ENCODE data around the gene CCDC184.

Gene CCDC184

GRCh38 chr12:48157889-48158370 is 25.5 kb upstream of the CCDC184 start:
- Histone ChIP-seq H3K4me3 (ENCODE audit: insufficient read depth, low read depth, low read length) (no peak overlapping the region), H3K27me3 (ENCODE audit: control insufficient read depth, insufficient read depth, low read length, poor library complexity, severe bottlenecking) (peaks cover 3% of the 10 kb centered on the region), H3K36me3 (ENCODE audit: control insufficient read depth, insufficient read depth, low read length) (no peaks in the 10 kb centered on the region), H3K9me3 (ENCODE audit: control insufficient read depth, low read length) (no peaks in the 10 kb centered on the region), H3K4me1 (ENCODE audit: control insufficient read depth, insufficient read depth, low read length) (no peaks in the 10 kb centered on the region), H3K27ac (ENCODE audit: insufficient read depth, low read depth, low read length, poor library complexity, severe bottlenecking) (no peak overlapping the region)
- WGBS, 2 experiments, result 93 to 96% methylated on average over 2 to 3 of the region's 3 CpGs

- Histone ChIP-seq H3K27ac (ENCODE audit: insufficient read depth, low read depth, low read length, poor library complexity, severe bottlenecking) (no peak overlapping the region), H3K4me1 (ENCODE audit: control insufficient read depth, insufficient read depth, low read length) (no peaks in the 10 kb centered on the region), H3K27me3 (ENCODE audit: control insufficient read depth, insufficient read depth, low read length, poor library complexity, severe bottlenecking) (peaks cover 3% of the 10 kb centered on the region), H3K36me3 (ENCODE audit: control insufficient read depth, insufficient read depth, low read length) (no peaks in the 10 kb centered on the region), H3K4me3 (ENCODE audit: insufficient read depth, low read depth, low read length) (no peak overlapping the region), H3K9me3 (ENCODE audit: control insufficient read depth, low read length) (no peaks in the 10 kb centered on the region)
- WGBS, 2 experiments, result 92 to 95% methylated on average over 5 of the region's 5 CpGs
Observed at GRCh38 chr12:48160046-48160445, 23.4 kb upstream of the CCDC184 start.

GRCh38 chr12:48160807-48161206 is 22.6 kb upstream of the CCDC184 start:
- Histone ChIP-seq H3K27me3 (ENCODE audit: control insufficient read depth, insufficient read depth, low read length, poor library complexity, severe bottlenecking) (peaks cover 3% of the 10 kb centered on the region), H3K27ac (ENCODE audit: insufficient read depth, low read depth, low read length, poor library complexity, severe bottlenecking) (no peak overlapping the region)
- 90 to 93% methylated on average over 2 of the region's 2 CpGs for whole genome bisulfite sequencing, 2 experiments

DNA sequence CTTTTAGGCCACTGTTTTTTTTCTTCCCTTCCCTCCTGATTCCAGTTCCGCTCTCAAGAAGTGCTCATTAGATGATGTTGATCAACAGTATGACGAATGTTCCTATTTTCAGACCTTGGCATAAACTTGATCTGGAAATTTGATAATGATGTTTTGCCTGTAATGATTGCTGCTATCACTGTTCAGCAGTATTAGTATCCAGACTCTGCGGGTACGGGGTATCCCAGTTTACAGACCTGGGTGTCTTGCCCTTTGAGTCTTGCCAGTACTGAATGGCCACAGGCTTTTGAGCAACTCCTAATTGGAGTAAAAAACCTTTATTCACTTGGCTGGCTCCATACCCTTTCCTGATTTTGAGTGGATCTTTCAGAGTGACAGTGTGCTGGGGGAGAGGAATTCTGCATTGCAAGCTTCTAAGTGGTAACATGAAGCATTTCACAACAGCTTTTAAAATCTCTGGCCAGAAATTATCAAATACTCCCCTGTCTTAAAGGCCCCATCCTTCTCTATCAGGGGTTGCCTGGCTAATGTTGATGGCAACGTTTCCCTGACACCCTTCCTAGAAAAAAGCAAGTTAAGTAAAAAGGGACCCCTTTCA is 20.2 kb upstream of the CCDC184 start:
- Histone ChIP-seq H3K27me3 (ENCODE audit: control insufficient read depth, insufficient read depth, low read length, poor library complexity, severe bottlenecking) (peaks cover 3% of the 10 kb centered on the region), H3K4me1 (ENCODE audit: control insufficient read depth, insufficient read depth, low read length) (no peaks in the 10 kb centered on the region), H3K27ac (ENCODE audit: insufficient read depth, low read depth, low read length, poor library complexity, severe bottlenecking) (no peak overlapping the region), H3K4me3 (ENCODE audit: insufficient read depth, low read depth, low read length) (no peak overlapping the region), H3K36me3 (ENCODE audit: control insufficient read depth, insufficient read depth, low read length) (no peaks in the 10 kb centered on the region), H3K9me3 (ENCODE audit: control insufficient read depth, low read length) (no peaks in the 10 kb centered on the region)
- WGBS, 2 experiments, result 74 to 77% methylated on average over 4 to 5 of the region's 5 CpGs

More at GRCh38 chr12:48160807-48161206, 22.6 kb upstream of the CCDC184 start:
- H3K36me3 ChIP-seq (ENCODE audit: control insufficient read depth, insufficient read depth, low read length), result no peaks in the 10 kb centered on the region
- H3K9me3 ChIP-seq (ENCODE audit: control insufficient read depth, low read length), result no peaks in the 10 kb centered on the region
- H3K4me3 ChIP-seq (ENCODE audit: insufficient read depth, low read depth, low read length), result no peak overlapping the region
- H3K4me1 ChIP-seq (ENCODE audit: control insufficient read depth, insufficient read depth, low read length), result no peaks in the 10 kb centered on the region

GRCh38 chr12:48164451-48164850 is 19.0 kb upstream of the CCDC184 start:
- H3K36me3 ChIP-seq (ENCODE audit: control insufficient read depth, insufficient read depth, low read length), result no peaks in the 10 kb centered on the region
- 95 to 98% methylated on average over 2 of the region's 2 CpGs for WGBS, 2 experiments
- H3K27ac ChIP-seq (ENCODE audit: insufficient read depth, low read depth, low read length, poor library complexity, severe bottlenecking), result no peak overlapping the region
- H3K9me3 ChIP-seq (ENCODE audit: control insufficient read depth, low read length), result no peaks in the 10 kb centered on the region
- no peak overlapping the region for H3K4me3 ChIP-seq (ENCODE audit: insufficient read depth, low read depth, low read length)
- no peaks in the 10 kb centered on the region for H3K4me1 ChIP-seq (ENCODE audit: control insufficient read depth, insufficient read depth, low read length)
- peaks cover 3% of the 10 kb centered on the region for H3K27me3 ChIP-seq (ENCODE audit: control insufficient read depth, insufficient read depth, low read length, poor library complexity, severe bottlenecking)

DNA sequence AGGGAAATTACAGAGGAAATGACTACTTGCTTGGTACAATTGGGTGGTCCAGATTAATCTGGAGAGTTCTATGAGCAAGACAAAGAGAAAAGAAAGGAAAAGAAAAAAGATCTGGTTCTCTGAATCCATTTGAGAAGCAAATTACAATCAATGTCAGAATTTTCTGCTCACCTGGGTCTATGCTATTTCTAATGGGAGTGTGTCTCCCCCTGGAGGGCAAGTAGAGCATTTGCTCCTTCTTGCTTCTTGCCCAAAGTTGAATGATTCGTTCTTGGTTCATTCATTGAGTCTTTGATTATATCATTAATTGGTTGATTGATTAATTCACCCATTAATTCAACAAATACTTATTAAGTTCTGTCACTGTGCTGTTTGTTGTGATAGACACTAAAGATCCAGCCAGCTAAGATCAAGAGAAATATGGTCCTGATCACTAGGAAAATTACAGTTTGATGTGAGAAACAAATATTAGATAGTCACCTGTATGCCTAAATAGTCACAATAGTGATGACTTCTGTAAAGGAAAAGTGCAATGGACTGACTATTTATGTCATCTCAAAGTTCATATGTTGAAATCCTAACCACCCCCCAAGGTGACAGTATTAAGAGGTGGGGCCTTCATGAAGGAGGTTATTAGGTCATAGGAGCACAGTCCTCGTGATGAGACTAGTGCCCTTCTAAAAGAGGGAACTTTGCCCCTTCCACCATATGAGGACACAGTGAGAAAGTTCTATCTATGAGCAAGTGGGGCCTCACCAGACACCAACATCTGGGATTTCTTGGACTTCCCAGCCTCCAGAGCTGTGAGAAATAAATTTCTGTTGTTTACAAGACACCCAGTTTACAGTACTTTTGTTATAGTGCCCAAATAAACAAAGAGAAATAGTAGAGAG is 18.1 kb upstream of the CCDC184 start:
- Histone ChIP-seq H3K36me3 (ENCODE audit: control insufficient read depth, insufficient read depth, low read length) (no peaks in the 10 kb centered on the region), H3K9me3 (ENCODE audit: control insufficient read depth, low read length) (no peaks in the 10 kb centered on the region), H3K27me3 (ENCODE audit: control insufficient read depth, insufficient read depth, low read length, poor library complexity, severe bottlenecking) (peaks cover 3% of the 10 kb centered on the region), H3K27ac (ENCODE audit: insufficient read depth, low read depth, low read length, poor library complexity, severe bottlenecking) (no peak overlapping the region), H3K4me3 (ENCODE audit: insufficient read depth, low read depth, low read length) (no peak overlapping the region), H3K4me1 (ENCODE audit: control insufficient read depth, insufficient read depth, low read length) (no peaks in the 10 kb centered on the region)
- WGBS, 2 experiments, result 50 to 65% methylated on average over 1 of the region's 2 CpGs

DNA sequence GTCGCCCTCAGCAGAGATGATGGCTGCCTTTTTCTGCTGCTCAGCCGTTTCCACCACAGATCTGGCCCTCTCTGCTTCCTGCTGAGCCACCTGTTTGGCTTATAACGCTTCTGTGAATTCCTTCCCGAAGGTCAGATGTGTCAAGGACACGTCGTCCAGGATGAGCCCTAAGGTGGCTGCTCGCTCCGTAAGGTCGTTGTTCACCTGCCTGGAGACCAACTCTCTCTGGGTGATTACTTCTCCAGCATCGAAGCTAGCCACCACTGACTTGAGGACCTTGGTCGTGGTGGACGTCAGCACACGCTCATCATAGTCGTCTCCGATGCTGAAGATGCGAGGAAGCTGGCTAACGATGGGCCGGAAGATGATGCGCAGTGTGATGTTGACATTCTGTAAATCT is 14.4 kb upstream of the CCDC184 start:
- Histone ChIP-seq H3K27me3 (ENCODE audit: control insufficient read depth, insufficient read depth, low read length, poor library complexity, severe bottlenecking) (no peaks in the 10 kb centered on the region), H3K9me3 (ENCODE audit: control insufficient read depth, low read length) (no peaks in the 10 kb centered on the region), H3K4me1 (ENCODE audit: control insufficient read depth, insufficient read depth, low read length) (no peaks in the 10 kb centered on the region), H3K4me3 (ENCODE audit: insufficient read depth, low read depth, low read length) (no peak overlapping the region), H3K36me3 (ENCODE audit: control insufficient read depth, insufficient read depth, low read length) (no peaks in the 10 kb centered on the region), H3K27ac (ENCODE audit: insufficient read depth, low read depth, low read length, poor library complexity, severe bottlenecking) (no peak overlapping the region)
- 89 to 90% methylated on average over 19 of the region's 19 CpGs for WGBS, 2 experiments

DNA sequence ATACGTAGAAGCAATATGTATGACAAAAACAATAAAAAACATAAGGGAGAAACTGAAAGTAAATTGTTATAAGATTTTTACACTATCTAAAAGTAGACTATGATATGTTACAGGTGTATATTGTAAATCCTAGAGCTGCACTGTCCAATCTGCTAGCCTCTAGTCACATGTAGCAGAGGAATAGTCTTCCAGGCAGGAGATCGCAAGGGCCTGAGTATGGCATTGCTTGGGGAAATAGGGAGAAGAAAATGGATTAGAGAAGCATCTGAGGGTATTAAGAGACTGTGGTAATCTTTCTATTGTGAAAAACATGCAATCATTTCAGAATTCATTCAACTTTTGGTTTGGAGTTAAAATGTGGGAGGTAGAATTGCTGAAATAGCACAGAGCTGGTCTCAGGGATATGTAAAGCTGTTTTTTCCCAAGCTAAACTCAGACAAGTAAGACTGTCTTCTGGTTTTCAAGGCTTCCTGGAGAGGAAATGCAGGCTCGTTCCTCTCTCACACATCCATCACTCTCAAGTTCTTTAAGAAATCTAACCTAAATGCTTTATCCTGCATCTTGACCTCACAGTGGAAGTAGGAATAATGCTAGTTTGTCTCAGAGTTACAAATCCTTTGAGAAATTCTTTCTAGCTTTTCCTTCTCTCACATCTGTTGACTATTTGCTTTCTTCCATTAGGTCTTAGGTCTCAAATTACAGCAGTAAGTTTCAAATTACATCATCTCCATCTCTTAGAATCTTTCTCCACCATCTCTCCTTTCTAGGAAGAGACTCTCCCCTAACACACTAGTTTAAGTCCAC is 7.6 kb upstream of the CCDC184 start:
- H3K4me1 ChIP-seq (ENCODE audit: control insufficient read depth, insufficient read depth, low read length), result peaks cover 24% of the 10 kb centered on the region
- H3K27ac ChIP-seq (ENCODE audit: insufficient read depth, low read depth, low read length, poor library complexity, severe bottlenecking), result no peak overlapping the region
- H3K27me3 ChIP-seq (ENCODE audit: control insufficient read depth, insufficient read depth, low read length, poor library complexity, severe bottlenecking), result peaks cover 10% of the 10 kb centered on the region
- H3K36me3 ChIP-seq (ENCODE audit: control insufficient read depth, insufficient read depth, low read length), result no peaks in the 10 kb centered on the region
- 52 to 69% methylated on average over 2 to 3 of the region's 3 CpGs for WGBS, 2 experiments
- H3K9me3 ChIP-seq (ENCODE audit: control insufficient read depth, low read length), result no peaks in the 10 kb centered on the region
- no peak overlapping the region for H3K4me3 ChIP-seq (ENCODE audit: insufficient read depth, low read depth, low read length)

DNA sequence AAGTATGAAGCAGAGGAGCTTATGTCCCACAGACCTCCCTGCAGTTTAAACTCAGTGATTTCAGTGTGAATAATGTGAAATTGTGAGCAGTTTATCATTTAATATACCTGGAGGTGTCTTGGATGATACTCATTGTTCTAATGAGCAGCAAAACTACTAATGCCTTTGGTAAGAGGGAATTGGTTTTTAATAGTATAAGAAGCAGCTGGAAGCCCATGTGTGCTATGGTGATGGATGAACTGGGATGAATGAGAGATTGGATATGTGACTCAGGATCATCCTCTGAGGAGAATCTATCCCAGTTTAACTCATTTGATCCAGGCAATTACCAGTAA is 7.1 kb upstream of the CCDC184 start:
- Histone ChIP-seq H3K4me1 (ENCODE audit: control insufficient read depth, insufficient read depth, low read length) (peaks cover 24% of the 10 kb centered on the region), H3K9me3 (ENCODE audit: control insufficient read depth, low read length) (no peaks in the 10 kb centered on the region), H3K27ac (ENCODE audit: insufficient read depth, low read depth, low read length, poor library complexity, severe bottlenecking) (no peak overlapping the region)

GRCh38 chr12:48177982-48178381 is 5.5 kb upstream of the CCDC184 start:
- peaks cover 28% of the 10 kb centered on the region for H3K27me3 ChIP-seq (ENCODE audit: control insufficient read depth, insufficient read depth, low read length, poor library complexity, severe bottlenecking)
- no peaks in the 10 kb centered on the region for H3K36me3 ChIP-seq (ENCODE audit: control insufficient read depth, insufficient read depth, low read length)
- 80 to 87% methylated on average over 4 of the region's 4 CpGs for WGBS, 2 experiments
- no peak overlapping the region for H3K4me3 ChIP-seq (ENCODE audit: insufficient read depth, low read depth, low read length)
- H3K9me3 ChIP-seq (ENCODE audit: control insufficient read depth, low read length), result no peaks in the 10 kb centered on the region
- no peak overlapping the region for H3K27ac ChIP-seq (ENCODE audit: insufficient read depth, low read depth, low read length, poor library complexity, severe bottlenecking)
- H3K4me1 ChIP-seq (ENCODE audit: control insufficient read depth, insufficient read depth, low read length), result peaks cover 29% of the 10 kb centered on the region

More for the DNA sequence above, 7.1 kb upstream of the CCDC184 start:
- Histone ChIP-seq H3K27me3 (ENCODE audit: control insufficient read depth, insufficient read depth, low read length, poor library complexity, severe bottlenecking) (peaks cover 16% of the 10 kb centered on the region), H3K4me3 (ENCODE audit: insufficient read depth, low read depth, low read length) (no peak overlapping the region), H3K36me3 (ENCODE audit: control insufficient read depth, insufficient read depth, low read length) (no peaks in the 10 kb centered on the region)
